Measurements from ENCODE around the gene ATP2B1.

ATP2B1 gene

GRCh38 chr12:89690925-89691324 is 17.7 kb downstream of the ATP2B1 start:
- DNase-seq = no peak

- DNase-seq = no peak
Observed at GRCh38 chr12:89689306-89689705, 19.3 kb downstream of the ATP2B1 start.

- no peak for DNase-seq
Observed at GRCh38 chr12:89686311-89686710, 22.3 kb downstream of the ATP2B1 start.

GRCh38 chr12:89685363-89685972 is 23.2 kb downstream of the ATP2B1 start:
- DNase-seq = no peak

GRCh38 chr12:89684136-89684535 is 24.5 kb downstream of the ATP2B1 start:
- DNase-seq = no peak

- DNase-seq = no peak
Observed at GRCh38 chr12:89682284-89682683, 26.4 kb downstream of the ATP2B1 start.

- no peak for DNase-seq
Observed at GRCh38 chr12:89680409-89680808, 28.2 kb downstream of the ATP2B1 start.

- DNase-seq = no peak
Observed at GRCh38 chr12:89679631-89680030, 29.0 kb downstream of the ATP2B1 start.

- no peak for DNase-seq
Observed at GRCh38 chr12:89678225-89678624, 30.4 kb downstream of the ATP2B1 start.

- no peak for DNase-seq
Observed at GRCh38 chr12:89676930-89677329, 31.7 kb downstream of the ATP2B1 start.

- DNase-seq = no peak
Observed at GRCh38 chr12:89674326-89674942, 34.2 kb downstream of the ATP2B1 start.

GRCh38 chr12:89673603-89674002 is 35.0 kb downstream of the ATP2B1 start:
- DNase-seq = no peak

- no peak for DNase-seq
Observed at GRCh38 chr12:89672589-89672979, 36.1 kb downstream of the ATP2B1 start.

GRCh38 chr12:89671469-89671868 is 37.2 kb downstream of the ATP2B1 start:
- no peak for DNase-seq

GRCh38 chr12:89669197-89669596 is 39.4 kb downstream of the ATP2B1 start:
- no peak for DNase-seq

- no peak for DNase-seq
Observed at GRCh38 chr12:89665556-89665955, 43.1 kb downstream of the ATP2B1 start.

GRCh38 chr12:89664441-89664840 is 44.2 kb downstream of the ATP2B1 start:
- DNase-seq = no peak

GRCh38 chr12:89663577-89664357 is 44.9 kb downstream of the ATP2B1 start:
- DNase-seq = no peak

GRCh38 chr12:89662623-89663022 is 46.0 kb downstream of the ATP2B1 start:
- DNase-seq = no peak

GRCh38 chr12:89661706-89662330 is 46.8 kb downstream of the ATP2B1 start:
- no peak for DNase-seq

GRCh38 chr12:89657739-89658138 is 50.9 kb downstream of the ATP2B1 start:
- no peak for DNase-seq

- DNase-seq = no peak
Observed at GRCh38 chr12:89657066-89657465, 51.6 kb downstream of the ATP2B1 start.

- no peak for DNase-seq
Observed at GRCh38 chr12:89655841-89656240, 52.8 kb downstream of the ATP2B1 start.

GRCh38 chr12:89651192-89651591 is 57.4 kb downstream of the ATP2B1 start:
- DNase-seq = no peak

All from T-helper 9 cell (primary cell).